ENCODE results near the gene ADAMTS9.
A peak's percentile ranks its signal among the peaks of the same experiment; 100 is the strongest.

Gene ADAMTS9

GRCh38 chr3:64631951-64632350 lies 55.8 kb downstream of the ADAMTS9 start:
- Histone ChIP-seq H3K36me3 (replicated peaks) (no peaks in the 10 kb centered on the region), H3K4me3 (ENCODE audit: low read depth, low read length) (no peak overlapping the region), H3K27me3 (replicated peaks) (no peaks in the 10 kb centered on the region), H3K27ac (no peak overlapping the region)
- no peak for DNase-seq
- in situ Hi-C loops (cut with HindIII; ENCODE audit: low pct_ligation_motif_present, low sequenced_read_pairs), result no loop called here
- TF ChIP-seq CTCF (IDR thresholded peaks at IDR 0.05; ENCODE audit: low read depth, low read length, missing control alignments), result no peak

- Histone ChIP-seq H3K27me3 (replicated peaks) (no peaks in the 10 kb centered on the region), H3K27ac (no peak overlapping the region), H3K36me3 (replicated peaks) (no peaks in the 10 kb centered on the region), H3K4me3 (ENCODE audit: low read depth, low read length) (no peak overlapping the region)
- DNase-seq, result no peak
- in situ Hi-C loops (cut with HindIII; ENCODE audit: low pct_ligation_motif_present, low sequenced_read_pairs), result no loop called here
- TF ChIP-seq CTCF (IDR thresholded peaks at IDR 0.05; ENCODE audit: low read depth, low read length, missing control alignments), result no peak
Measured at GRCh38 chr3:64627471-64628321, 60.1 kb downstream of the ADAMTS9 start.

- in situ Hi-C loops (cut with HindIII; ENCODE audit: low pct_ligation_motif_present, low sequenced_read_pairs), result no loop called here
Measured at GRCh38 chr3:64627042-64627441, 60.8 kb downstream of the ADAMTS9 start.

GRCh38 chr3:64625381-64625780 lies 62.4 kb downstream of the ADAMTS9 start:
- Histone ChIP-seq H3K36me3 (replicated peaks) (no peaks in the 10 kb centered on the region), H3K27me3 (replicated peaks) (no peaks in the 10 kb centered on the region), H3K4me3 (ENCODE audit: low read depth, low read length) (no peak overlapping the region), H3K27ac (no peak overlapping the region)
- TF ChIP-seq CTCF (IDR thresholded peaks at IDR 0.05; ENCODE audit: low read depth, low read length, missing control alignments), result no peak
- in situ Hi-C loops (cut with HindIII; ENCODE audit: low pct_ligation_motif_present, low sequenced_read_pairs), result no loop called here
- DNase-seq, result no peak

More at GRCh38 chr3:64627042-64627441, 60.8 kb downstream of the ADAMTS9 start:
- H3K27ac ChIP-seq, result no peak overlapping the region
- H3K4me3 ChIP-seq (ENCODE audit: low read depth, low read length), result no peak overlapping the region
- H3K36me3 ChIP-seq (replicated peaks), result no peaks in the 10 kb centered on the region
- no peak for TF ChIP-seq CTCF (IDR thresholded peaks at IDR 0.05; ENCODE audit: low read depth, low read length, missing control alignments)
- no peaks in the 10 kb centered on the region for H3K27me3 ChIP-seq (replicated peaks)
- no peak for DNase-seq

- in situ Hi-C loops (cut with HindIII; ENCODE audit: low pct_ligation_motif_present, low sequenced_read_pairs), result no loop called here
- H3K4me3 ChIP-seq (ENCODE audit: low read depth, low read length), result no peak overlapping the region
- no peaks in the 10 kb centered on the region for H3K36me3 ChIP-seq (replicated peaks)
- peak; percentile 49 for DNase-seq
- no peak overlapping the region for H3K27ac ChIP-seq
- H3K27me3 ChIP-seq (replicated peaks), result no peaks in the 10 kb centered on the region
- TF ChIP-seq CTCF (IDR thresholded peaks at IDR 0.05; ENCODE audit: low read depth, low read length, missing control alignments), result no peak
Measured at GRCh38 chr3:64623125-64623524, 64.7 kb downstream of the ADAMTS9 start.

Data from brain microvascular endothelial cell (primary cell).